RWPE1 (cell line): ENCODE results near the gene ACTN1.
A peak's percentile ranks its signal among the peaks of the same experiment; 100 is the strongest.

Experiments
- CTCF ChIA-PET: fragments of 350-600 bp; sonication (Branson Sonifier 250); formaldehyde crosslinking; extraction: SDS; loops from one replicate; lab custom pipeline; 2021; lab: Yijun Ruan, JAX
- POLR2A ChIA-PET: fragments of 400-600 bp; formaldehyde crosslinking; extraction: SDS; loops from one replicate; lab custom pipeline; 2020; ENCODE audit warnings: antibody characterized with exemption; ENCODE audit not compliant: low non-redundant PET; lab: Yijun Ruan, JAX
- DNase-seq: peaks from one replicate; pipeline ENCODE4 v3.0.0; 2012; ENCODE audit warnings: low spot score
- H3K27ac ChIP-seq: fragments of 450-650 bp; 2 replicates; pipeline ENCODE4 v1.5.1; 2017
- TF ChIP-seq, protein P1 (sequence below): fragments of 450-650 bp; conservative IDR thresholded peaks from 2 replicates; pipeline ENCODE4 v1.5.1; 2017; ENCODE audit warnings: low read depth, mild to moderate bottlenecking

The ACTN1 gene

DNA sequence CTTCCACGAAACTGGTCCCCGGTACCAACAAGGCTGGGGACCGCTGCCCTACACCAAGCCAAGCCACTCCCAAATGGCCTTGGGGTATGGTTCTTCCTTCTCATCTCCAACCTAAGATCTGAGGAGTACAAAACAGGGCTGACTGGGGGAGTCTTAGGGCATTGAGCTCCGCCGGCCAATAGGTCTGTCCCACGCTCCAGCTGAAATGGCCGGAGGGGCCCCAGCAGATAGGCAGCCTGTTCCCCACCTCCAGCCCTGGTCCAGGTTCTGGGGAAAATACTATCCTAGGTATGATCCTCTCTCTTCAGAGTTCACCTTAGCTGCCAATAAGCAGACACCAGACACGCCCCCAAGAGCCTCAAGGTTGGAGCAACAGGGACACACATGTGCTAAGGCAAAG is 90.2 kb downstream of the ACTN1 start:
- CTCF ChIA-PET, result no interaction called here
- POLR2A ChIA-PET, result no interaction called here
- TF ChIP-seq, protein P1, sequence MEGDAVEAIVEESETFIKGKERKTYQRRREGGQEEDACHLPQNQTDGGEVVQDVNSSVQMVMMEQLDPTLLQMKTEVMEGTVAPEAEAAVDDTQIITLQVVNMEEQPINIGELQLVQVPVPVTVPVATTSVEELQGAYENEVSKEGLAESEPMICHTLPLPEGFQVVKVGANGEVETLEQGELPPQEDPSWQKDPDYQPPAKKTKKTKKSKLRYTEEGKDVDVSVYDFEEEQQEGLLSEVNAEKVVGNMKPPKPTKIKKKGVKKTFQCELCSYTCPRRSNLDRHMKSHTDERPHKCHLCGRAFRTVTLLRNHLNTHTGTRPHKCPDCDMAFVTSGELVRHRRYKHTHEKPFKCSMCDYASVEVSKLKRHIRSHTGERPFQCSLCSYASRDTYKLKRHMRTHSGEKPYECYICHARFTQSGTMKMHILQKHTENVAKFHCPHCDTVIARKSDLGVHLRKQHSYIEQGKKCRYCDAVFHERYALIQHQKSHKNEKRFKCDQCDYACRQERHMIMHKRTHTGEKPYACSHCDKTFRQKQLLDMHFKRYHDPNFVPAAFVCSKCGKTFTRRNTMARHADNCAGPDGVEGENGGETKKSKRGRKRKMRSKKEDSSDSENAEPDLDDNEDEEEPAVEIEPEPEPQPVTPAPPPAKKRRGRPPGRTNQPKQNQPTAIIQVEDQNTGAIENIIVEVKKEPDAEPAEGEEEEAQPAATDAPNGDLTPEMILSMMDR, result no peak
- no peak for DNase-seq
- H3K27ac ChIP-seq, result peak overlapping the region; percentile 59

DNA sequence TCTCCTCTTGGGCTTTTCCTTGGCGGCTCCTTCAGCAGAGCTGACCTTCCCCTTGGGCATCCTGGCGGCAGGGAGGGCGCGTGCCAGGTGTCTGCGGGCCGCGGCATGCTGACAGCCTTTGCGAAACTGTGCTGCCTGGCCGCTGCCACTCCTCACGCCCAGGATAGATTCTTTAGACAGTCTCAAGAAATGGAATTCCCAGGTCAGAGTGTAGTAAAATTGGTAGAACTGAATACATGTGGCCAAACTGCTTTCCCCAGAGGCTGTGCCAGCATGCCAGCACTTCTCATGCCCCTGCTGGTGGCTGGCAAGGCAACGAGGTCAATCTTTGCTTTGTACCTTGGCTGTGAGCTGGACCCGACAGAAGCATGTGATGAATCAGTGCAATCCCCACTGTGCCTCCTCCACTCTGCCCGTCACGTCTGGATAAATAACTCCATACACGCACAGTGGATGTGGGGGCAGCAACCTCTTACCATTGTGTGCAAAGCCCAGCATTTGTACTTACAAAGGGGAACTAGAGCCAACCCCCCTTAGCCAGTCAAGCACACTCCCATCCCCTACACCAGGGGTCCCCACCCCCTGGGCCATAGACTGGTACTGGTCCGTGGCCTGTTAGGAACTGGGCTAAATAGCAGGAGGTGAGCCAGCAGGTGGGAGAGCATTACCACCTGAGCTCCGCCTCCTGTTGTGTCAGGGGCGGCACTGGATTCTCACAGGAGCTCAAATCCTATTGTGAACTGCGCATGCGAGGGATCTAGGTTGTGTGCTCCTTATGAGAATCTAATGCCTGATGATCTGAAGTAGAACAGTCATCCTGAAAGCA is 90.9 kb downstream of the ACTN1 start:
- no peak for DNase-seq
- ChIA-PET POLR2A (no interaction called here), CTCF (no interaction called here)

DNA sequence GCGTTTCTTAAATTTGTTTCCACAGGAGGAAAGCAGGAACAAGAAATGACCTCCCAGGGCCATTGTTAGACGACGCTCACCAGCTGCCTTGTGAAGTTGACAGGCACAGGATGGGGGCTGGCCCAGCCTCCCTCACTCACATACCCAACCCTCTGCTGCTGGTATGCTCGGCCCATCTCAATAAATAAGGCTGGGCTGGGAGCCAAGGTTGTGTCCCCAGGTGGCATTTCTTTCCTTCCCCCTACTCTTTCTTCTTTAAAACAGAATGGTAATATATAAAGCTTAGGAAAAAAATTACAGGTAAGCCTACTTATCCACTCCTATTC is 93.0 kb downstream of the ACTN1 start:
- DNase-seq, result no peak
- ChIA-PET POLR2A (no interaction called here), CTCF (no interaction called here)
- peak overlapping the region; percentile 96 for H3K27ac ChIP-seq
- TF ChIP-seq, protein P1, result no peak

More for the DNA sequence above, 90.9 kb downstream of the ACTN1 start:
- H3K27ac ChIP-seq, result peak overlapping the region; percentile 59
- TF ChIP-seq, protein P1, result no peak

DNA sequence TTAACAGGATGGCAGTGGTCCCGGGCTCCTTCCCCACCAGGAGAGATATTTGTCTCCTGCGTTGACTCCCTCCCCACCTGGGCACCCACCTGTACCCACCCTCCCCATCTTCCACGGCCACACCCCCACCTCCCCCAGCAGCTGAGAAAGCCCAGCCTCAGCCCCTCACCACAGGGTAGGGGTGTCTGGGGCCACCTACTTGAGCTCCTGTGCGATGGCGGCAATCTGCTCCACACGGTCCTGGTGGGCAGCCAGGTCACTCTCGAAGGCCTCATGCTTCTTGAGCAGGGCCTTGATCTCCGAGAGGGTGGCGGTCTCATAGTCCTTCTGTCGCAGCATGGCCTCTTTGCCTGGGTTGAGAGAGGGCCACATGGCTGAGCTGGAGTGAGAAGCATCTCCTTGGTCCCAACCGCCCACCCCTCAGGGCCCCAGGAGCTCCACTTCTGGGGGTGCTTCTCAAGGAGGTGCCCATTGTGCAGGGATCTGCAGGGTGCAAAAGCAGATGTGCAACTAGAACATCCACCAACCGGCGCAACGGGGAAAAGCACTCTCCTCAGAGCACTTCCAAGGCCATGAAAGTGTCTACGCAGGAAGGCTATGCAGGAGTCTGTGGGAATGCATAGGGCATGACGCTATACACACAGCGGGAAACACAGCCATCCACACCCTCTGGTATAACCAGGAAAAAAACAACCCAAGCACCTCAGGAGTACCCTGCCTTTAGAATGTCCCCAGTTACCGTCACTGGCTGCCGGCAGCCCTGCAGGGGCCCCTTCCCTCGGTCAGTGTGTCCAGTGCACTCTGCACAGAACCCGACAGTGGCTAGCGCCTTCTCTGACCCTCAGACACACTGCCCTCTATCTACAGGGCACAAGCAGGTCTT is 93.6 kb downstream of the ACTN1 start:
- H3K27ac ChIP-seq, result peak overlapping the region; percentile 96
- DNase-seq, result no peak
- POLR2A ChIA-PET, result no interaction called here
- CTCF ChIA-PET, result interaction anchor here (1.0 kb wide), 1 partner anchor 171 kb away, joined by 3 read pairs; no protein-coding TSS in a partner anchor
- TF ChIP-seq, protein P1, result no peak

DNA sequence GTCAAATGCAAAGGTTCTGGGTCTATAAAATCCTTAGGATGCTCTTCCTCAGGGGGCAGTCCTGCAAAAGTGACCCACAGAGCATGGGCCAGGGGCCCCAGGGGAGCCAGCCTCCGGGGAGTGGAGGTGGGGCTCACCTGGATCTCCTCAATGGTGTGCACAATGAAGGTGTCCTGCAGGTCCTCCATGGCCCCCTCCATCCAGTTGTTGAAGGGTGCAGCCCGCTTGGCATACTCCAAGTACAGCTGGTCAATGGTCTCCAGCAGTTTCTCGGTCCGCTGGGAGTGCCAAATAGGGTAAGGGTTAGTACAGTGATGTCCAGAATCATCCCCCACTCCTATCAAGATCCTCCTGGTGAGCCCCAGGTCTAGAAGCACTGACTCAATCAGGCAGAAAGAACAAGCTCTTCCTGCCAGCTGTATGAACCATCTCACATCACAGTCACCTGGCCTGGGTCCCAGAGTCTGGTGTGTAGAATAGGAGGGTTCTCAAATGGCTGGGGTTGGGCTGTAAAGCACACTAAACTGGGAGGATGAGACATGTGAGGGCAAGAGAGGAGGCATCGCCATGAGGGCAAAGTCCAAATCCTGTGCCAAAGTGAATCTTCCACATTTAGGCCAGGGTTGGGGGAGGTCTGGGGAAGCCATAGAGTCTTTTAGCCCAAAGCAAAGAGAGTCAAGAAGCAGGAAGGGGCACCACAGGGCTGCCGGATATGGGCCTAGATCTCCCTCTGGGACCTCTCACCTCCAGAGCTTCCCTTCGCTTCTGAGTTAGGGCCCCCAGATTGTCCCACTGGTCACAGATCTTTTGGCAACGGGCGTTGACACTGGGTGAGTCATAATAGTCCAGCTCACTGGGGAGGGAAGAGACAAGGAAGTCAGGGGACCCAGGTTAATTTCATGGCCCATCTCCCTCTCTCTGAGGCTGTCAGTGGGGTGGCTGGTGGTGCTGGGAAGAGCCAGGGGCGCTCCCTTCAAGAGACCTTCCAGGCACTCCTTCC is 94.8 kb downstream of the ACTN1 start:
- CTCF ChIA-PET, result interaction anchor here (0.7 to 1.0 kb wide), 2 partner anchors 12 to 172 kb away, joined by 3 read pairs; no protein-coding TSS in a partner anchor
- DNase-seq, result peak; percentile 62
- H3K27ac ChIP-seq, result peak overlapping the region; percentile 96
- POLR2A ChIA-PET, result no interaction called here
- TF ChIP-seq, protein P1, result no peak
